Activated CD8-positive, alpha-beta memory T cell treated with anti-CD3 and anti-CD28 coated beads, Interleukin-2, amount 10 ng/mL, durations not matched to agents 7 days and 5 days (primary cell): Measurements from ENCODE around the gene CDKL5. TPM values are rescaled to one million over a fixed set of nuclear protein-coding genes. Genes with fewer than 3 reads are reported as not detected.

Experiments
- ATAC-seq: fragments of 150-1000 bp; cut with Tn5 transposase; one replicate; pipeline ENCODE4 v1.10.0; 2021; ENCODE audit warnings: moderate library complexity
- CTCF ChIA-PET: fragments of 350-600 bp; sonication (Branson Sonifier 250); formaldehyde crosslinking; loops from one replicate; lab custom pipeline; 2021; ENCODE audit warnings: antibody characterized with exemption; lab: Charles Lee
- DNase-seq: peaks from one replicate; pipeline ENCODE4 v3.0.0-alpha.2; 2020
- H3K27ac Mint-ChIP-seq: one replicate; pipeline ENCODE4 v1.8.0; 2021; ENCODE audit warnings: mild to moderate bottlenecking, mixed read lengths
- H3K27me3 Mint-ChIP-seq: one replicate; pipeline ENCODE4 v1.8.0; 2021; ENCODE audit warnings: mixed read lengths
- H3K36me3 Mint-ChIP-seq: one replicate; pipeline ENCODE4 v1.8.0; 2021; ENCODE audit warnings: mild to moderate bottlenecking, mixed read lengths
- H3K4me1 Mint-ChIP-seq: one replicate; pipeline ENCODE4 v1.8.0; 2021; ENCODE audit warnings: mixed read lengths
- H3K4me3 Mint-ChIP-seq: one replicate; pipeline ENCODE4 v1.8.0; 2021; ENCODE audit warnings: mild to moderate bottlenecking, moderate library complexity, mixed read lengths
- H3K9me3 Mint-ChIP-seq: one replicate; pipeline ENCODE4 v1.8.0; 2022; ENCODE audit warnings: low read depth, mixed read lengths
- total RNA-seq, 2 experiments: library from RNA; stranded (reverse); gene quantifications; one replicate each; pipeline ENCODE4 v1.2.3, GENCODE V29; 2021

CDKL5 gene
- 1 to 10 TPM; 1.1 to 1.3 TPM for total RNA-seq

DNA sequence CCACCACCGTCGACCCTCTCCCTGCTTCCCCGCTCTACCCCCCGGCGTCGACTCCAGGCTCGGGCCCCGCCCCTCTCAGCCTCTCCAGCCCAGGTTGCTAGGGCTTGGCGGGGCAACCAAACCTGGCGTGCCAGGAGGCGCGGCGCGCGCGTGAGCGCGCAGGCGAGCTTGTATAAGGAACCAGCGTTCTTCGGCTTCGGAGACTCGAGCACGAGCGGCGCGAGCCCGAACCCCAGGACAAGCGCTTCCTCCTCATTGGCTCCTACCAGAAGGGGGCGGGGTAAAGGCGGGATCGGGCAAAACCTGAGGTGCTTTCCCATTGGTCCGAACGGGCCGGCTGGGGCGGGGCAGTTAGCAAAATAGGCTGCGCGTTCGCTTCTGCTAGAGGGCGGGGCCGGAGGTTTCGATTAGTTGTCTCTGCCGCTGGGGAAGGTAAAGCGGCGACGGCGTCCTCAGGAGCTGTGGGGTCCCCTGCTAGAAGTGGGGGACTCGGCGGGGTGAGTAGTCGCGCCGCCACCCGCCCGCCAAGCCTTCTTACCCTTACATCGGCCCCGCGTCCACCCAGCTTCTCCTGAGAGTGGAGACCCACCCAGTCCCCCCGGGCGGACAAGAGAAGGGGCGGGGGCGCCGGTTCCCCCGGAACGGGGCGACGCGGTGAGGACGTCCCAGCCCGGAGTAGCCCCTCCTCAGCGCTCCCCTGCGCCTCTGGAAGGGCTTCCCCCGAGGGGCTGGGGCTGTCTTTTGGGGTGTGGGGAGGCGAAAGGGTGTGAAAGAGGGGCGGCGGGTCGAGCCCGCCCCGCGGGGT, at the start of gene CDKL5:
CDKL5 (plus strand) TSS at position 410 of the 805 bp plus-strand sequence. CDS start 81,489 bp downstream, outside the sequence.
- peak; percentile 94 for ATAC-seq
- H3K36me3 Mint-ChIP-seq: no peaks in the 10 kb centered on the region
- H3K4me1 Mint-ChIP-seq: peaks cover 8% of the 10 kb centered on the region
- peak within 1 kb of the TSS; percentile 52 for H3K27ac Mint-ChIP-seq
- peak; percentile 97 for DNase-seq
- CTCF ChIA-PET: interaction anchor here (1.2 to 1.4 kb wide), 2 partner anchors 8 to 36 kb away, joined by 3 to 4 read pairs; no protein-coding TSS in a partner anchor
- no peaks in the 10 kb centered on the region for H3K9me3 Mint-ChIP-seq
- peaks cover 8% of the 10 kb centered on the region for H3K27me3 Mint-ChIP-seq
- peak within 1 kb of the TSS; percentile 81 for H3K4me3 Mint-ChIP-seq

- CTCF ChIA-PET: interaction anchor here (1.3 to 2.4 kb wide), 2 partner anchors 433 to 565 kb away, joined by 3 to 7 read pairs; no protein-coding TSS in a partner anchor
- peaks cover 4% of the 10 kb centered on the region for H3K4me1 Mint-ChIP-seq
- DNase-seq (no peak), ATAC-seq (peak; percentile 47)
- no peak overlapping the region for H3K27ac Mint-ChIP-seq
- no peak overlapping the region for H3K4me3 Mint-ChIP-seq
- no peaks in the 10 kb centered on the region for H3K27me3 Mint-ChIP-seq
- H3K36me3 Mint-ChIP-seq: no peaks in the 10 kb centered on the region
- no peaks in the 10 kb centered on the region for H3K9me3 Mint-ChIP-seq
These were observed 47.6 kb upstream of the CDKL5 start for GRCh38 chrX:18377796-18378195.

DNA sequence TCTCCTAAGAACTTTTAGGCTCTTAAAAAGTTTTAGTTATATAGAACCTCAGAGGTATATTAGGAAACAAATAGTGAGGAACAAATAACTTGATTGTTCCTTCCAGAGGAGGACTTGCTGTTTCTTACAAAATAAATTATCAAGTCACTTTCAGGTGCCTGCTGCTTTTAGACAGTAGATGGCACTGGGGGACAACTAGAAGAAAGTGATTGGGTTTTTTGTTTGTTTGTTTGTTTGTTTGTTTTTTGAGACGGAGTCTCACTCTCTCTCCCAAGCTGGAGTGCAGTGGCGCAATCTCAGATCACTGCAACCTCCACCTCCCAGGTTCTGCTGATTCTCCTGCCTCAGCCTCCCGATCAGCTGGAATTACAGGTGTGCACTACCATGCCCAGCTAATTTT, 35.4 kb upstream of the CDKL5 start:
- Mint-ChIP-seq H3K27me3 (no peaks in the 10 kb centered on the region), H3K9me3 (no peaks in the 10 kb centered on the region), H3K36me3 (no peaks in the 10 kb centered on the region), H3K27ac (no peak overlapping the region), H3K4me3 (no peak overlapping the region), H3K4me1 (peaks cover 2% of the 10 kb centered on the region)
- no peak for DNase-seq
- CTCF ChIA-PET: interaction anchor here (1.6 kb wide), 1 partner anchor 35 kb away, joined by 4 read pairs; no protein-coding TSS in a partner anchor
- no peak for ATAC-seq

DNA sequence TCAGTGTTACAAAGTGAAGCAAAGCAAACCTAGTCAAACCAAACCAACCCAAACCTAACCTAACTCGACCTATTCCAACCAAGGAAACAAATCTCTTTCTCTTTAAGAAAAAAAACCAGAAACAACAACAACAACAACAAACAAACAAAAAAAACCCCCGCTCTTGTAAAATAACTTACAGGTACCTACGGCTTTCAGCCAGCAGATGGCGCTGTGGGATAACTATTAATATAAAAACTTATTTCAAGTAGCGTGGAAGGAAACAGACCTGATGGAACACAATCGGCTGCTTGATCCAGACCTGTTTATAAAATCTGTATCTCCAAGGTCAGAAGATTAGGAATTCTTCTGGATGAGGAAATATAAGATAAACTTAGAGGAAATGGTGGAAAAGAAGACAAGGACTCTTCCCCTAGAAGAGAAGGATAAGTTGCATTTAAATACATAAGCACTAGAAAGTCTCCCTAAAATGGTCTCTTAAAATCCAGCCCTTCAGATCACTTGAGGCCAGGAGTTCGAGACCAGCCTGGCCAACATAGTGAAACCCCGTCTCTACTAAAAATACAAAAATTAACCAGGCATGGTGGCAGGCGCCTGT, 34.4 kb upstream of the CDKL5 start:
- CTCF ChIA-PET: no interaction called here
- ATAC-seq (no peak), DNase-seq (peak; percentile 59)
- peaks cover 2% of the 10 kb centered on the region for H3K4me1 Mint-ChIP-seq
- H3K27me3 Mint-ChIP-seq: no peaks in the 10 kb centered on the region
- H3K27ac Mint-ChIP-seq: no peak overlapping the region
- H3K4me3 Mint-ChIP-seq: no peak overlapping the region
- H3K36me3 Mint-ChIP-seq: no peaks in the 10 kb centered on the region
- no peaks in the 10 kb centered on the region for H3K9me3 Mint-ChIP-seq

- H3K9me3 Mint-ChIP-seq: no peaks in the 10 kb centered on the region
- no peaks in the 10 kb centered on the region for H3K27me3 Mint-ChIP-seq
- ATAC-seq: no peak
- CTCF ChIA-PET: no interaction called here
- peaks cover 2% of the 10 kb centered on the region for H3K4me1 Mint-ChIP-seq
- DNase-seq: no peak
- no peaks in the 10 kb centered on the region for H3K36me3 Mint-ChIP-seq
- H3K4me3 Mint-ChIP-seq: no peak overlapping the region
- no peak overlapping the region for H3K27ac Mint-ChIP-seq
These were observed 30.9 kb upstream of the CDKL5 start for GRCh38 chrX:18394477-18394876.

DNA sequence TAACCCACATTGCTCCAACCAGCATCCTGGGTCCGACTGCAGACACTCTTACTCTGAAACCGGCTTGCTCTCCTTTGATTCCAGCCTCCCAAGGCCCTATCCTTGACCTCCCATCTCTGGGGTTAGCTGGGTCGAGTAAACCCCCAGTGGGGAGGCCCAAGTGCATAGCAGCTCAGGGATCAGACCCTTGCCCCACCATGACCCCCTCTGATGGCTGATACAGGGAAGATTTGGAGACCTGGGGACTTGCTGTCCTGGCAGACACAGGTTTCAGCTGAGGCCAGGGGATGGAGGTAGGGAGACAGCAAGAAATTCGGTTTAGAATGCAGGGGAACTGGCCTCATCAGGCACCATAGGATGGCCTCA, 23.6 kb upstream of the CDKL5 start:
- no peaks in the 10 kb centered on the region for H3K4me1 Mint-ChIP-seq
- no peaks in the 10 kb centered on the region for H3K27me3 Mint-ChIP-seq
- ATAC-seq (no peak), DNase-seq (no peak)
- H3K4me3 Mint-ChIP-seq: no peak overlapping the region
- H3K9me3 Mint-ChIP-seq: no peaks in the 10 kb centered on the region
- no peak overlapping the region for H3K27ac Mint-ChIP-seq
- H3K36me3 Mint-ChIP-seq: no peaks in the 10 kb centered on the region
- CTCF ChIA-PET: no interaction called here

GRCh38 chrX:18406531-18407266, 18.7 kb upstream of the CDKL5 start:
- Mint-ChIP-seq H3K27me3 (no peaks in the 10 kb centered on the region), H3K9me3 (no peaks in the 10 kb centered on the region), H3K27ac (no peak overlapping the region), H3K4me3 (no peak overlapping the region), H3K36me3 (no peaks in the 10 kb centered on the region), H3K4me1 (no peaks in the 10 kb centered on the region)
- CTCF ChIA-PET: no interaction called here
- DNase-seq: no peak
- no peak for ATAC-seq

DNA sequence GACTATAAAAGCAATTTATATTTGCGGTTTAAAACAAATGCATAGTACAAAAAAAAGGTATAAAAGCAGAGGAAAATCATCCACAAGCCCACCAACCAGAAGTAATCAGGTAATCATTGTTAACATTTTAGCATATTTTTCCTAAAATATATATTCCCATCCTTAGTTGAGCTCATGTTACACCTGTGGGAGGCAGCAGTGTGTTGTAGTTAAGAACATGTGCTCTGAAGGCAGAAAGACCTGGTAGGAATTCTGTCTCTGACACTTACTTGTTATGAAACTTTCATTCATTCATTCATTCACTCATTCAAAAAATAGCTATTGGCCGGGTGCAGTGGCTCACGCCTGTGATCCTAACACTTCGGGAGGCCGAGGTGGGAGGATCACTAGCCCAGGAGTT, 15.4 kb upstream of the CDKL5 start:
- ATAC-seq (no peak), DNase-seq (no peak)
- no peaks in the 10 kb centered on the region for H3K27me3 Mint-ChIP-seq
- H3K9me3 Mint-ChIP-seq: no peaks in the 10 kb centered on the region
- CTCF ChIA-PET: no interaction called here
- H3K27ac Mint-ChIP-seq: no peak overlapping the region
- no peak overlapping the region for H3K4me3 Mint-ChIP-seq
- no peaks in the 10 kb centered on the region for H3K36me3 Mint-ChIP-seq
- no peaks in the 10 kb centered on the region for H3K4me1 Mint-ChIP-seq

GRCh38 chrX:18415386-18415785, 10.0 kb upstream of the CDKL5 start:
- H3K9me3 Mint-ChIP-seq: no peaks in the 10 kb centered on the region
- no peak for ATAC-seq
- H3K4me1 Mint-ChIP-seq: no peaks in the 10 kb centered on the region
- no peak overlapping the region for H3K4me3 Mint-ChIP-seq
- no peak for DNase-seq
- no peaks in the 10 kb centered on the region for H3K27me3 Mint-ChIP-seq
- no peak overlapping the region for H3K27ac Mint-ChIP-seq
- CTCF ChIA-PET: no interaction called here
- H3K36me3 Mint-ChIP-seq: no peaks in the 10 kb centered on the region

- Mint-ChIP-seq H3K9me3 (no peaks in the 10 kb centered on the region), H3K4me1 (peaks cover 8% of the 10 kb centered on the region), H3K36me3 (no peaks in the 10 kb centered on the region), H3K27ac (no peak overlapping the region), H3K27me3 (peaks cover 8% of the 10 kb centered on the region), H3K4me3 (no peak overlapping the region)
- CTCF ChIA-PET: no interaction called here
- no peak for DNase-seq
- no peak for ATAC-seq
These were observed 3.1 kb upstream of the CDKL5 start for GRCh38 chrX:18422325-18422724.

- H3K36me3 Mint-ChIP-seq: no peaks in the 10 kb centered on the region
- H3K4me1 Mint-ChIP-seq: peaks cover 8% of the 10 kb centered on the region
- CTCF ChIA-PET: no interaction called here
- DNase-seq (no peak), ATAC-seq (no peak)
- no peak overlapping the region for H3K27ac Mint-ChIP-seq
- peaks cover 8% of the 10 kb centered on the region for H3K27me3 Mint-ChIP-seq
- H3K9me3 Mint-ChIP-seq: no peaks in the 10 kb centered on the region
- H3K4me3 Mint-ChIP-seq: no peak overlapping the region
These were observed 2.5 kb upstream of the CDKL5 start for GRCh38 chrX:18422886-18423285.

DNA sequence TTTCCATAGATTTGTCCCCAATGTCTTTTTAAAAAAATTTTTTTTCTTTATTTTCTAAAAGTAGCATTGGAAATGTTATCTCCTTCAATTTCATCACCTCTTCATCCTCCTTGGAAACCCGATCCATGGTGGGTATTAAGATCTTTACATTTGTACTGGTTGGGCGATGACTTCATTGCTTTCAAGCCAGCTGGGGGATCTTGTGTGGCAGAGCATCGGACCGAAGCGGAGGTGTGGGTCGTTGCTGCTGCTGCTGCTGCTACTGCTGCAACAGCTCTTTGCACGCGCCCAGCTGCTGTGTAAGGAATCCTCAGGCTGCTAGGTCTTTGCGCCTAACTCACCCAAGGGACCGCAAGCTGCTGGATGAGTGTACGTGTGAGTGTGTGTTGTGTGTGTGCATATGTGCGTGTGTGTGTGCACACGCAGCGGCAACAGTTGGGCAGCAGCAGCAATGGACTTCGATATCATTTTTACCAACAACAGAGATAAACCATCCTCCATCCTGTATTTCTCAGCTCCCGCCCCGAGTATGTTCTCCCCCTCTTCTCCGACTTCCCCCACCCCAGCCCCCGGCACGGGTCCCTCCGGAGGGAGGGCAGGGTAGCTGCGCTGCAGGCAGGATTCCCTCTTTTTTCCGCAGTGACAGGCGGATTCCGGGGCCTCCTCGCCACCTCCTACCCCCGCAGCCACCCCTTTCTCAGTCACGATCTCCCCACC, 768 bp upstream of the CDKL5 start:
- CTCF ChIA-PET: interaction anchor here (1.2 to 1.4 kb wide), 2 partner anchors 9 to 35 kb away, joined by 3 to 4 read pairs; no protein-coding TSS in a partner anchor
- H3K27me3 Mint-ChIP-seq: peaks cover 8% of the 10 kb centered on the region
- H3K4me1 Mint-ChIP-seq: peaks cover 8% of the 10 kb centered on the region
- H3K36me3 Mint-ChIP-seq: no peaks in the 10 kb centered on the region
- peak overlapping the region; percentile 52 for H3K27ac Mint-ChIP-seq
- H3K4me3 Mint-ChIP-seq: peak overlapping the region; percentile 81
- H3K9me3 Mint-ChIP-seq: no peaks in the 10 kb centered on the region
- DNase-seq: peak; percentile 45
- ATAC-seq: no peak

- peaks cover 8% of the 10 kb centered on the region for H3K4me1 Mint-ChIP-seq
- peak overlapping the region; percentile 81 for H3K4me3 Mint-ChIP-seq
- ATAC-seq (no peak), DNase-seq (no peak)
- peaks cover 8% of the 10 kb centered on the region for H3K27me3 Mint-ChIP-seq
- H3K27ac Mint-ChIP-seq: no peak overlapping the region
- no peaks in the 10 kb centered on the region for H3K36me3 Mint-ChIP-seq
- CTCF ChIA-PET: no interaction called here
- no peaks in the 10 kb centered on the region for H3K9me3 Mint-ChIP-seq
These were observed 554 bp downstream of the CDKL5 start for GRCh38 chrX:18426004-18426320.
